MG63 (cell line): ENCODE results near the gene EMILIN2. TPM values are rescaled to one million over a fixed set of nuclear protein-coding genes. Genes with fewer than 3 reads are reported as not detected.
"Not testable (repeated sequence)": the region's sequence is repeated elsewhere in the genome, so short reads cannot be mapped to it uniquely, and the experiment has no call there.

Source experiments
- DNase-seq: peaks from one replicate; pipeline ENCODE4 v3.0.0-alpha.2; 2020
- H3K27me3 ChIP-seq: fragments of 250-450 bp; sonication (Bioruptor Pico); 2 replicates; pipeline ENCODE4 v1.5.1; 2020; ENCODE audit warnings: mild to moderate bottlenecking, moderate library complexity
- H3K36me3 ChIP-seq: fragments of 250-450 bp; sonication (Bioruptor Pico); 2 replicates; pipeline ENCODE4 v1.5.1; 2020; ENCODE audit warnings: mild to moderate bottlenecking, moderate library complexity
- H3K4me3 ChIP-seq: fragments of 250-450 bp; sonication (Bioruptor Pico); 2 replicates; pipeline ENCODE4 v1.5.1; 2020; ENCODE audit warnings: mild to moderate bottlenecking, moderate library complexity
- H3K9me3 ChIP-seq: fragments of 250-450 bp; sonication (Bioruptor Pico); 2 replicates; pipeline ENCODE4 v1.5.1; 2020; ENCODE audit warnings: mild to moderate bottlenecking, moderate library complexity
- total RNA-seq: library from RNA; depleted of rRNA; stranded (reverse); fragments of >200 nt; shearing (Covaris generic); gene quantifications from 2 replicates; pipeline ENCODE4 v1.2.3, GENCODE V29; 2014; ENCODE audit warnings: low replicate concordance

EMILIN2 gene
- total RNA-seq, 1 experiment from 2014 or later, result 24.7 TPM

GRCh38 chr18:2855560-2856350 is 8.9 kb downstream of the EMILIN2 start:
- DNase-seq, result no peak
- Histone ChIP-seq H3K9me3 (peaks cover 9% of the 10 kb centered on the region), H3K36me3 (no peaks in the 10 kb centered on the region), H3K27me3 (no peaks in the 10 kb centered on the region), H3K4me3 (no peak overlapping the region)

GRCh38 chr18:2856547-2857170 is 9.9 kb downstream of the EMILIN2 start:
- no peak for DNase-seq
- Histone ChIP-seq H3K27me3 (no peaks in the 10 kb centered on the region), H3K4me3 (no peak overlapping the region), H3K36me3 (no peaks in the 10 kb centered on the region), H3K9me3 (peaks cover 9% of the 10 kb centered on the region)

GRCh38 chr18:2857491-2858131 is 10.8 kb downstream of the EMILIN2 start:
- Histone ChIP-seq H3K9me3 (peaks cover 9% of the 10 kb centered on the region), H3K36me3 (no peaks in the 10 kb centered on the region), H3K27me3 (no peaks in the 10 kb centered on the region), H3K4me3 (no peak overlapping the region)
- DNase-seq, result peak; percentile 72

- DNase-seq, H3K36me3 ChIP-seq, H3K27me3 ChIP-seq, H3K4me3 ChIP-seq, H3K9me3 ChIP-seq: not testable (repeated sequence)
These were observed 13.6 kb downstream of the EMILIN2 start for GRCh38 chr18:2860397-2860796.

- DNase-seq, H3K9me3 ChIP-seq, H3K36me3 ChIP-seq, H3K4me3 ChIP-seq, H3K27me3 ChIP-seq: not testable (repeated sequence)
These were observed 17.2 kb downstream of the EMILIN2 start for GRCh38 chr18:2863997-2864396.

GRCh38 chr18:2866465-2866864 is 19.7 kb downstream of the EMILIN2 start:
- not testable (repeated sequence) for H3K9me3 ChIP-seq, DNase-seq, H3K27me3 ChIP-seq

GRCh38 chr18:2869207-2869606 is 22.4 kb downstream of the EMILIN2 start:
- no peaks in the 10 kb centered on the region for H3K27me3 ChIP-seq
- no peaks in the 10 kb centered on the region for H3K36me3 ChIP-seq
- H3K9me3 ChIP-seq, result no peaks in the 10 kb centered on the region
- no peak for DNase-seq
- H3K4me3 ChIP-seq, result no peak overlapping the region

More at GRCh38 chr18:2866465-2866864, 19.7 kb downstream of the EMILIN2 start:
- not testable (repeated sequence) for H3K4me3 ChIP-seq, H3K36me3 ChIP-seq

- H3K27me3 ChIP-seq, result no peaks in the 10 kb centered on the region
- H3K9me3 ChIP-seq, result no peaks in the 10 kb centered on the region
These were observed 24.4 kb downstream of the EMILIN2 start for GRCh38 chr18:2871111-2871720.

GRCh38 chr18:2872095-2872494 is 25.3 kb downstream of the EMILIN2 start:
- Histone ChIP-seq H3K27me3 (no peaks in the 10 kb centered on the region), H3K36me3 (no peaks in the 10 kb centered on the region), H3K9me3 (no peaks in the 10 kb centered on the region), H3K4me3 (no peak overlapping the region)
- no peak for DNase-seq

More at GRCh38 chr18:2871111-2871720, 24.4 kb downstream of the EMILIN2 start:
- Histone ChIP-seq H3K4me3 (no peak overlapping the region), H3K36me3 (no peaks in the 10 kb centered on the region)
- DNase-seq, result no peak

- H3K36me3 ChIP-seq, result no peaks in the 10 kb centered on the region
- H3K27me3 ChIP-seq, result no peaks in the 10 kb centered on the region
- no peak for DNase-seq
- no peaks in the 10 kb centered on the region for H3K9me3 ChIP-seq
- no peak overlapping the region for H3K4me3 ChIP-seq
These were observed 28.0 kb downstream of the EMILIN2 start for GRCh38 chr18:2874765-2875164.

GRCh38 chr18:2878656-2879330 is 32.0 kb downstream of the EMILIN2 start:
- Histone ChIP-seq H3K27me3 (no peaks in the 10 kb centered on the region), H3K36me3 (no peaks in the 10 kb centered on the region), H3K4me3 (no peak overlapping the region), H3K9me3 (no peaks in the 10 kb centered on the region)
- no peak for DNase-seq

- Histone ChIP-seq H3K27me3 (no peaks in the 10 kb centered on the region), H3K9me3 (no peaks in the 10 kb centered on the region), H3K36me3 (no peaks in the 10 kb centered on the region), H3K4me3 (no peak overlapping the region)
- DNase-seq, result no peak
These were observed 33.1 kb downstream of the EMILIN2 start for GRCh38 chr18:2879889-2880288.

- no peaks in the 10 kb centered on the region for H3K27me3 ChIP-seq
- H3K36me3 ChIP-seq, result no peaks in the 10 kb centered on the region
- no peak overlapping the region for H3K4me3 ChIP-seq
- no peaks in the 10 kb centered on the region for H3K9me3 ChIP-seq
- DNase-seq, result no peak
These were observed 33.7 kb downstream of the EMILIN2 start for GRCh38 chr18:2880473-2880872.

GRCh38 chr18:2881088-2881839 is 34.5 kb downstream of the EMILIN2 start:
- no peaks in the 10 kb centered on the region for H3K9me3 ChIP-seq
- no peak for DNase-seq
- H3K36me3 ChIP-seq, result no peaks in the 10 kb centered on the region
- H3K4me3 ChIP-seq, result no peak overlapping the region
- no peaks in the 10 kb centered on the region for H3K27me3 ChIP-seq

GRCh38 chr18:2881840-2882195 is 35.0 kb downstream of the EMILIN2 start:
- 0 out of 2 replicates have a peak, but pooled peaks cover 3% of the 10 kb centered on the region for H3K27me3 ChIP-seq
- no peak for DNase-seq
- no peaks in the 10 kb centered on the region for H3K9me3 ChIP-seq
- no peak overlapping the region for H3K4me3 ChIP-seq
- no peaks in the 10 kb centered on the region for H3K36me3 ChIP-seq

GRCh38 chr18:2882201-2882600 is 35.4 kb downstream of the EMILIN2 start:
- H3K9me3 ChIP-seq, result no peaks in the 10 kb centered on the region
- no peak for DNase-seq
- H3K4me3 ChIP-seq, result no peak overlapping the region
- no peaks in the 10 kb centered on the region for H3K36me3 ChIP-seq
- H3K27me3 ChIP-seq, result 0 out of 2 replicates have a peak, but pooled peaks cover 6% of the 10 kb centered on the region
